Karpas-422 (cell line): ENCODE measurements around the gene FOXE3. TPM values are rescaled to one million over a fixed set of nuclear protein-coding genes. Genes with fewer than 3 reads are reported as not detected.

ENCODE experiments used
- DNase-seq: peaks from one replicate; pipeline ENCODE4 v3.0.0-alpha.2; 2015
- H2AFZ ChIP-seq: fragments of 200-600 bp; sonication (generic); 2 replicates; pipeline ENCODE4 v1.6.1; 2014; ENCODE audit warnings: antibody characterized with exemption, low read length, mixed read lengths
- H3K27ac ChIP-seq: fragments of 200-600 bp; sonication (generic); 2 replicates; pipeline ENCODE4 v1.5.1; 2014; ENCODE audit warnings: mild to moderate bottlenecking, low read length, moderate library complexity
- H3K27me3 ChIP-seq: fragments of 200-600 bp; sonication (generic); 2 replicates; pipeline ENCODE4 v1.6.1; 2014; ENCODE audit warnings: low read length, mixed read lengths
- H3K36me3 ChIP-seq: fragments of 200-600 bp; sonication (generic); 2 replicates; pipeline ENCODE4 v1.6.1; 2014; ENCODE audit warnings: low read length, mixed read lengths; ENCODE audit not compliant: insufficient read depth
- H3K4me1 ChIP-seq: fragments of 200-600 bp; sonication (generic); 2 replicates; pipeline ENCODE4 v1.6.1; 2014; ENCODE audit warnings: mild to moderate bottlenecking, low read length, mixed read lengths
- H3K4me2 ChIP-seq: fragments of 200-600 bp; sonication (generic); 2 replicates; pipeline ENCODE4 v1.6.1; 2014; ENCODE audit warnings: low read length, low read depth, mild to moderate bottlenecking; ENCODE audit not compliant: poor library complexity, severe bottlenecking
- H3K4me3 ChIP-seq: fragments of 200-600 bp; sonication (generic); 2 replicates; pipeline ENCODE4 v1.5.1; 2014; ENCODE audit warnings: mild to moderate bottlenecking, antibody characterized with exemption, low read length, mixed read lengths
- H3K79me2 ChIP-seq: fragments of 200-600 bp; sonication (generic); 2 replicates; pipeline ENCODE4 v1.6.1; 2014; ENCODE audit warnings: mild to moderate bottlenecking, low read length, mixed read lengths
- H3K9ac ChIP-seq: fragments of 200-600 bp; sonication (generic); 2 replicates; pipeline ENCODE4 v1.6.0; 2014; ENCODE audit warnings: low read length
- H3K9me2 ChIP-seq: fragments of 200-600 bp; sonication (generic), shearing (Covaris generic); replicated peaks from 2 replicates; pipeline ENCODE4 v1.6.0; 2014; ENCODE audit warnings: mild to moderate bottlenecking, low read length, moderate library complexity; ENCODE audit not compliant: insufficient read depth
- H3K9me3 ChIP-seq: fragments of 300-700, 200-600 bp; sonication (generic); 2 replicates; pipeline ENCODE4 v1.6.1; 2014; ENCODE audit warnings: low read length, mixed read lengths
- H4K20me1 ChIP-seq: fragments of 200-600 bp; sonication (generic); 2 replicates; pipeline ENCODE4 v1.6.1; 2014; ENCODE audit warnings: mild to moderate bottlenecking, antibody characterized with exemption, low read length, low read depth; ENCODE audit not compliant: insufficient read depth
- total RNA-seq: library from RNA; depleted of rRNA; stranded (reverse); fragments of >200 nt; shearing (Covaris generic); gene quantifications from 2 replicates; pipeline ENCODE4 v1.2.3, GENCODE V29; 2014; ENCODE audit warnings: low replicate concordance

The FOXE3 gene
- total RNA-seq, 1 experiment from 2014 or later = not detected

DNA sequence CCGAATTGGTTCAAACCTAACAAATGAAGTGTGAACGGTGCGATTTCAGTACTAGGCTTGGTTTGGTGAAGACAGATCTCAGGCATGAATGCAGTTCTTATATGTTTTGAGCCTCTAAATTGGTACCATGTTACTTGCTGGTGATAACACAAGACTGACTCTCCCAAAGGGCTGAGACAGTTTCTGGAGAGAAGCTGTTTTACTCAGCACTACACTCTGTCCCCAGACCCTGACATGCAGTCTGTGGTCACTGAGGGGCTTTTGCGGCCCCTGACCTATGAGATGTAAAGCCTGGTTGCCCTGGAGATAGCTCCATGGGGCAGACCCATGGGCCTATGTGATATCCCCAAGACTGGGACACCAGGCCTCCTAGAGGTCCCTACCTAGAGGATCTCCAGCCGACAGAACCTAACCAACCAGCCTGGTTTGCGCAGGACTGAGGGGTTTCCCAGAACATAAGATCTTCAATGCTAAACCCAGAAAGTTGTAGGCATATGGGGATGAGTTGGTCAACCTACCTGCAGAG lies 19.4 kb upstream of the FOXE3 start:
- Histone ChIP-seq H3K9me2 (no peaks in the 10 kb centered on the region), H3K9ac (no peak overlapping the region), H4K20me1 (peaks cover 4% of the 10 kb centered on the region; the same call in 1 of the 2 replicates), H3K36me3 (no peaks in the 10 kb centered on the region), H3K79me2 (no peaks in the 10 kb centered on the region), H3K27me3 (no peaks in the 10 kb centered on the region), H3K4me3 (no peak overlapping the region), H2AFZ (no peak overlapping the region), H3K9me3 (no peaks in the 10 kb centered on the region), H3K4me1 (peaks cover 21% of the 10 kb centered on the region), H3K4me2 (no peak overlapping the region), H3K27ac (no peak overlapping the region)
- no peak for DNase-seq

DNA sequence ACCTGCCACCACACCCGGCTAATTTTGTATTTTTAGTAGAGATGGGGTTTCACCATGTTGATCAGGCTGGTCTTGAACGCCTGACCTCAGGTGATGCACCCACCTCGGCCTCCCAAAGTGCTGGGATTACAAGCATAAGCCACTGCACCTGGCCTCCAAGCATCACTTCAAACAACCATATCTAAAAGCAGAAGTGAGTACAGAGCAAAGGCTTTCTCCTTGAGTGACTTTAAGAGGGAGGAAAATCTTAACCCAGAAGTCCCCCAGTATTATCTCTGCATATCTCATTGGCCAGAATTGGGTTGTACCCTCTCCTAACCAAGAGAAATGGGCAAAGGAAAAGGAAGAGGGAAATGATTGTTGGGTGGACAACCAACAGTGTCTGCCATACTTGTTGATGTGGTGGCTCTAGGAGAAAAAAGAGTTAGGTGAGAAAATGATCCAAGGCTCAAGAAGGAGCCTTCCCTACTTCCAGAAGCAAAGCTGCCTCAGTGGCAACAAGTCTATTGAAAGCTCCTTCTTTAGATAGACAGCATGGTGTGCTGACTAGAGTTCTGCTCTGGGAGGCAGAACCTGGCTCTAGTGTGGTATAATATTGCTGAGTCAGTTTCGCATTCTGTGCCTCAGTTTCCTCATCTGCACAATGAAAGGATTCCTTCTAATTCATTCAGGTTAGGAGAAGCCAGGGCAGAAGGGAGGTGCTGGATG lies 16.8 kb upstream of the FOXE3 start:
- Histone ChIP-seq H4K20me1 (peaks cover 7% of the 10 kb centered on the region; the same call in 1 of the 2 replicates), H3K9me3 (no peaks in the 10 kb centered on the region), H3K27ac (no peak overlapping the region), H3K9me2 (no peaks in the 10 kb centered on the region), H3K36me3 (no peaks in the 10 kb centered on the region), H2AFZ (no peak overlapping the region), H3K79me2 (no peaks in the 10 kb centered on the region), H3K4me3 (no peak overlapping the region), H3K4me1 (peaks cover 30% of the 10 kb centered on the region), H3K4me2 (no peak overlapping the region), H3K27me3 (no peaks in the 10 kb centered on the region), H3K9ac (no peak overlapping the region)
- peak; percentile 72 for DNase-seq

DNA sequence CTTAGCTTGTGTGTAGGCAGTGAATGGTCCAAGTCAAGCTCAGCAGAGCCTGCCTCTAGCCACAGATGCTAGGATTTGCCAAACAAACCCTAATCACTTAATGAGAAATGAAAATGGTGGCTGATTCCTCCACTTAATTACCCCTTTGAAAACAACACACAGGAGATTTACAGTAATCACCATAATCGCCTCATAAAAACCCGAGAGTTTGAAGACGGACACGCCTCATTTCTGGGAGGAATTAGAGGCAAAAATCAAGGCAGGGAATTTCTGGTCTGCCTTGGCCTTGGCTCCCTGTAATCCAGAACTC lies 16.3 kb upstream of the FOXE3 start:
- Histone ChIP-seq H2AFZ (no peak overlapping the region), H3K36me3 (no peaks in the 10 kb centered on the region), H3K9me3 (no peaks in the 10 kb centered on the region), H3K79me2 (no peaks in the 10 kb centered on the region), H4K20me1 (peaks cover 7% of the 10 kb centered on the region; the same call in 1 of the 2 replicates), H3K4me3 (no peak overlapping the region), H3K27ac (no peak overlapping the region), H3K4me2 (no peak overlapping the region), H3K27me3 (no peaks in the 10 kb centered on the region), H3K9me2 (no peaks in the 10 kb centered on the region), H3K4me1 (peaks cover 30% of the 10 kb centered on the region), H3K9ac (no peak overlapping the region)
- DNase-seq = no peak

DNA sequence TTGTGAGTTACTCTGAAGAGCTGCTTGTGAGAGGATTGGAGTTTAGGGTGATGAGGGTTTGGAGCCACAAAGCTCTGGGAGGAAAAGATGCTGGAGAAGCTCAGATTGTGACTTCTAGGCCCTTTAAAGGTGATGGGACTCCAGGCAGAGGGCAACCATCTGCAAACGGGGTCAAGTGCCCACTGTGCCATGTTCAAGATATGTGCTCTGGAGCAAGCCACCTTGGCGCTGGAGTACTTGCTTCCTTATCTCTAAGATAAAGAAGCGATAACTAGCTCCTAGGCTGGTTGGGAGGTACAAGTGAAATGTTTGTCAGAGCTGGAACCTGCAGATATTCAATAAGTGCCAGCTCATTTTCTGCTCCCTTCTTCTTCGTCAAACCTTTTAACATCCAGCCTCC lies 14.3 kb upstream of the FOXE3 start:
- H3K4me3 ChIP-seq = no peak overlapping the region
- no peaks in the 10 kb centered on the region for H3K9me2 ChIP-seq
- no peak overlapping the region for H3K9ac ChIP-seq
- H3K9me3 ChIP-seq = no peaks in the 10 kb centered on the region
- H4K20me1 ChIP-seq = peaks cover 7% of the 10 kb centered on the region; the same call in 1 of the 2 replicates
- no peaks in the 10 kb centered on the region for H3K27me3 ChIP-seq
- no peaks in the 10 kb centered on the region for H3K79me2 ChIP-seq
- H2AFZ ChIP-seq = no peak overlapping the region
- H3K27ac ChIP-seq = no peak overlapping the region
- DNase-seq = no peak
- H3K4me1 ChIP-seq = peaks cover 48% of the 10 kb centered on the region
- H3K36me3 ChIP-seq = no peaks in the 10 kb centered on the region
- no peak overlapping the region for H3K4me2 ChIP-seq

DNA sequence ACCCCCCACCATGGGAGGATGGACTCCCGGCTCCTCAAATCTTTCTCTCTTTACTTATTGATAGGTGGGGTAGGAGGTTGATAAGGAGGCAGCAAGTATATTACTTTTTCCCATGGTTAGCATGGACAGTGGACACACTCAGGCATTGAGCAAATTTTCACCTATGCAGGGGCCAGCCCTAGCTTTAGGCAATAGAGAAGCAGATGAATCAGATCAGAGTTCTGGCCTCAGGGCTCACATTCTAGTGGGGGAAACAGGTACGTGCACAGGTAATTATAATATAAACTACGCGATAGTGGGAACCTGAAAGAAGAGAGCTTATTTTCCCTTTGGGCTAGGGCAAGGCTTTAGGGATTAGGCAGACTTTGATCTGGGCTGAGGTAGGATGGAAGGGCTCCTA lies 13.5 kb upstream of the FOXE3 start:
- Histone ChIP-seq H3K9ac (no peak overlapping the region), H3K79me2 (no peaks in the 10 kb centered on the region), H3K9me2 (no peaks in the 10 kb centered on the region), H3K4me2 (no peak overlapping the region), H3K4me1 (peaks cover 56% of the 10 kb centered on the region), H3K27ac (no peak overlapping the region), H2AFZ (no peak overlapping the region), H3K9me3 (no peaks in the 10 kb centered on the region), H3K4me3 (no peak overlapping the region), H3K27me3 (no peaks in the 10 kb centered on the region), H4K20me1 (peaks cover 7% of the 10 kb centered on the region; the same call in 1 of the 2 replicates), H3K36me3 (no peaks in the 10 kb centered on the region)
- no peak for DNase-seq

DNA sequence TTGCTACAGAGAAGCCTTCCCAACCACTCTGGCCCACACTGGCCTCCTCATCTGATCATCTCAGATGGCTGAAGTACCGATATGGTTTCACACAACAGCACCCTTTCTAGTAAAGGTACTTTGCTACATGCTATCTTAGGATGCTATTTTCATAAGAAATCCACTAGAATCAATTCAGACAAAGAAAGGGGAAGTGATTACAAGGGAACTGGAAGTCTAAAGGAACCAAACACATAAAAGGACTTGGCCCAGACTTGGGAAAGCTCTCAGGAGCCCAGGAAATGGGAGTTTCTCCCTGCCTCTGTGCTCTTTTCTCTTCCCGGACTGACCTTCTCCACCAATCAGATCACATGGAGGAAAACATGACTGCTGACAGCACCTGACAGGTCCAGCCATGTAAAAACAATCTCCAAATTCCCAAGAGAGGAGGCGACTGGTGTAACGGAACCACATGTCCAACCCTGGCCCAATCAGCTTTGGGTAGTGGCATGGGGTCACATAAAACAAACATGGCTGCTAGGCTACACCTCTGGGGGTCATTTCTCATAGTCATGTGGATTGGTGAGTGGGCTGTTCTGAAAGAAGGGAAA lies 12.7 kb upstream of the FOXE3 start:
- Histone ChIP-seq H3K4me1 (peaks cover 56% of the 10 kb centered on the region), H3K9ac (no peak overlapping the region), H3K36me3 (no peaks in the 10 kb centered on the region), H2AFZ (no peak overlapping the region), H3K9me3 (no peaks in the 10 kb centered on the region), H3K79me2 (no peaks in the 10 kb centered on the region), H3K4me3 (no peak overlapping the region), H3K27ac (no peak overlapping the region), H4K20me1 (peaks cover 7% of the 10 kb centered on the region; the same call in 1 of the 2 replicates), H3K27me3 (no peaks in the 10 kb centered on the region), H3K4me2 (no peak overlapping the region), H3K9me2 (no peaks in the 10 kb centered on the region)
- DNase-seq = no peak

DNA sequence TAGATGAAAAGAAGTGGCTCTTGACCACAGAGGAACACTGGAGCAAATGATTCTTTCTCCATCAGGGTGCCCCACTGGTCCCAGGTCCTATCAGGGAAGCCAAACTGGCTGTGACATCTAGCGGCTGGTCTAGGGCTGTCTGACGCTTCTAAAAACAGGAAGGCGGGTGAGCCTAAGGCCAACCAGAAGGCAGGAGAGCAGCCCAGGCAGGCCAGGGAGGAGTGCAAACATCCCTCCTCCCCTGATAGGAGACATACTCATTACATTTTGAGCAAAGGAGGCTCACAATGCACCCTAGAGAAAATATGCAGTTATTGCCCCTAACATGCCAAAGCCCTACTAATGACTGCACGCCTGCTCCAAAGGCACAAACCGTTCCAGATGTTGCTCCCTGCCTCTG lies 10.4 kb upstream of the FOXE3 start:
- H3K4me1 ChIP-seq = peaks cover 35% of the 10 kb centered on the region
- peak overlapping the region; percentile 31 for H3K4me2 ChIP-seq
- no peaks in the 10 kb centered on the region for H3K9me2 ChIP-seq
- peaks cover 7% of the 10 kb centered on the region; the same call in 1 of the 2 replicates for H4K20me1 ChIP-seq
- no peak for DNase-seq
- no peak overlapping the region; the same call in 1 of the 2 replicates for H3K4me3 ChIP-seq
- H3K9ac ChIP-seq = no peak overlapping the region; the same call in 1 of the 2 replicates
- no peak overlapping the region for H2AFZ ChIP-seq
- H3K27me3 ChIP-seq = no peaks in the 10 kb centered on the region
- no peak overlapping the region for H3K27ac ChIP-seq
- no peaks in the 10 kb centered on the region for H3K36me3 ChIP-seq
- H3K9me3 ChIP-seq = no peaks in the 10 kb centered on the region
- H3K79me2 ChIP-seq = no peaks in the 10 kb centered on the region

DNA sequence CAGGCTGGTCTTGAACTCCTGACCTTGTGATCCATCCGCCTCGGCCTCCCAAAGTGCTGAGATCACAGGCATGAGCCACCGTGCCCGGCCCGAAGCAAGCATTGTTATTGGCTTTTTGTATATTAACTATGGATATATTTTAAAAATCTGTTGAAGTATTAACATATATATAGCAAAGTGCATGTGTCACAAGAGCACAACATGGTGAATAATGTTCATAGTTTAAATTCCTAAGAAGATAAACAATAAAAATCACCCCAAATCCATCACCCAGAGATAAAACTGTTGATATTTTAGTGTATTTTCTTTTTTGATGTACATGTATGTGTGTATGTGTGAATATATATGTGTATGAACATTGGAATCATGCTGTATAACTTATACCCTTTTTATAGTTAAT lies 9.1 kb upstream of the FOXE3 start:
- Histone ChIP-seq H2AFZ (no peak overlapping the region), H3K4me3 (no peak overlapping the region), H3K9me3 (no peaks in the 10 kb centered on the region), H3K4me2 (peak overlapping the region; percentile 31), H3K36me3 (no peaks in the 10 kb centered on the region), H3K27ac (no peak overlapping the region), H3K27me3 (no peaks in the 10 kb centered on the region), H3K79me2 (no peaks in the 10 kb centered on the region), H3K4me1 (peaks cover 35% of the 10 kb centered on the region), H4K20me1 (peaks cover 8% of the 10 kb centered on the region; the same call in 1 of the 2 replicates), H3K9ac (no peak overlapping the region), H3K9me2 (no peaks in the 10 kb centered on the region)
- DNase-seq = no peak
